ENCODE data around the gene ACTG2.

DNA sequence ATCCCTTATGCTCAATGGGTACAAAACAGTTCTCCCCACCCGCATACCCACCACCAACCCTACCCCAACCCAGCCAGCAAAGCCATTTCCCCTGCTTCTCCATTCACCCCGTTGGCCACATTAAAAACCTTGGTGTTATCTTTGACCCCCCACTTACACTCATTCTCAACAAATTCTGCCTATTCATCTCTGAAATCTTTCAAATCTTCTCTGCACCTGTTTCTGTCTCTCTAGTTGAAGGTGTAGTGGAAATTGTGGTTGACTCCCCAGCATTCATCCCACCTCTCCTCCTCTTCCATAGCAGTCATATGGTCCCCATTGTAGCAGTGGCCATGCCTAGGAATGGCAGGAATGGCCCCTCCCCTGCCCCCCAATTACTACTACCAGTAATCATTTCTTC is 71.4 kb downstream of the ACTG2 start:
- no peak for TF ChIP-seq SIN3A (IDR thresholded peaks at IDR 0.05; ENCODE audit: borderline replicate concordance, insufficient read depth, low read depth, low read length)
- no peak for TF ChIP-seq TCF7L2 (IDR thresholded peaks at IDR 0.05; ENCODE audit: low read depth, low read length)
- TF ChIP-seq, protein P1, sequence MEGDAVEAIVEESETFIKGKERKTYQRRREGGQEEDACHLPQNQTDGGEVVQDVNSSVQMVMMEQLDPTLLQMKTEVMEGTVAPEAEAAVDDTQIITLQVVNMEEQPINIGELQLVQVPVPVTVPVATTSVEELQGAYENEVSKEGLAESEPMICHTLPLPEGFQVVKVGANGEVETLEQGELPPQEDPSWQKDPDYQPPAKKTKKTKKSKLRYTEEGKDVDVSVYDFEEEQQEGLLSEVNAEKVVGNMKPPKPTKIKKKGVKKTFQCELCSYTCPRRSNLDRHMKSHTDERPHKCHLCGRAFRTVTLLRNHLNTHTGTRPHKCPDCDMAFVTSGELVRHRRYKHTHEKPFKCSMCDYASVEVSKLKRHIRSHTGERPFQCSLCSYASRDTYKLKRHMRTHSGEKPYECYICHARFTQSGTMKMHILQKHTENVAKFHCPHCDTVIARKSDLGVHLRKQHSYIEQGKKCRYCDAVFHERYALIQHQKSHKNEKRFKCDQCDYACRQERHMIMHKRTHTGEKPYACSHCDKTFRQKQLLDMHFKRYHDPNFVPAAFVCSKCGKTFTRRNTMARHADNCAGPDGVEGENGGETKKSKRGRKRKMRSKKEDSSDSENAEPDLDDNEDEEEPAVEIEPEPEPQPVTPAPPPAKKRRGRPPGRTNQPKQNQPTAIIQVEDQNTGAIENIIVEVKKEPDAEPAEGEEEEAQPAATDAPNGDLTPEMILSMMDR (IDR thresholded peaks at IDR 0.05) = no peak
- TF ChIP-seq POLR2AphosphoS5 (IDR thresholded peaks at IDR 0.05; ENCODE audit: low read depth, low read length) = no peak
- TF ChIP-seq, protein P2, sequence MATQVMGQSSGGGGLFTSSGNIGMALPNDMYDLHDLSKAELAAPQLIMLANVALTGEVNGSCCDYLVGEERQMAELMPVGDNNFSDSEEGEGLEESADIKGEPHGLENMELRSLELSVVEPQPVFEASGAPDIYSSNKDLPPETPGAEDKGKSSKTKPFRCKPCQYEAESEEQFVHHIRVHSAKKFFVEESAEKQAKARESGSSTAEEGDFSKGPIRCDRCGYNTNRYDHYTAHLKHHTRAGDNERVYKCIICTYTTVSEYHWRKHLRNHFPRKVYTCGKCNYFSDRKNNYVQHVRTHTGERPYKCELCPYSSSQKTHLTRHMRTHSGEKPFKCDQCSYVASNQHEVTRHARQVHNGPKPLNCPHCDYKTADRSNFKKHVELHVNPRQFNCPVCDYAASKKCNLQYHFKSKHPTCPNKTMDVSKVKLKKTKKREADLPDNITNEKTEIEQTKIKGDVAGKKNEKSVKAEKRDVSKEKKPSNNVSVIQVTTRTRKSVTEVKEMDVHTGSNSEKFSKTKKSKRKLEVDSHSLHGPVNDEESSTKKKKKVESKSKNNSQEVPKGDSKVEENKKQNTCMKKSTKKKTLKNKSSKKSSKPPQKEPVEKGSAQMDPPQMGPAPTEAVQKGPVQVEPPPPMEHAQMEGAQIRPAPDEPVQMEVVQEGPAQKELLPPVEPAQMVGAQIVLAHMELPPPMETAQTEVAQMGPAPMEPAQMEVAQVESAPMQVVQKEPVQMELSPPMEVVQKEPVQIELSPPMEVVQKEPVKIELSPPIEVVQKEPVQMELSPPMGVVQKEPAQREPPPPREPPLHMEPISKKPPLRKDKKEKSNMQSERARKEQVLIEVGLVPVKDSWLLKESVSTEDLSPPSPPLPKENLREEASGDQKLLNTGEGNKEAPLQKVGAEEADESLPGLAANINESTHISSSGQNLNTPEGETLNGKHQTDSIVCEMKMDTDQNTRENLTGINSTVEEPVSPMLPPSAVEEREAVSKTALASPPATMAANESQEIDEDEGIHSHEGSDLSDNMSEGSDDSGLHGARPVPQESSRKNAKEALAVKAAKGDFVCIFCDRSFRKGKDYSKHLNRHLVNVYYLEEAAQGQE (IDR thresholded peaks at IDR 0.05; ENCODE audit: insufficient read depth in 1 of 2, low read depth in 2 of 2, low read length in 1 of 2) = no peak

Data from Panc1 (cell line).